ENCODE results near the gene PRRT1.

PRRT1 gene

DNA sequence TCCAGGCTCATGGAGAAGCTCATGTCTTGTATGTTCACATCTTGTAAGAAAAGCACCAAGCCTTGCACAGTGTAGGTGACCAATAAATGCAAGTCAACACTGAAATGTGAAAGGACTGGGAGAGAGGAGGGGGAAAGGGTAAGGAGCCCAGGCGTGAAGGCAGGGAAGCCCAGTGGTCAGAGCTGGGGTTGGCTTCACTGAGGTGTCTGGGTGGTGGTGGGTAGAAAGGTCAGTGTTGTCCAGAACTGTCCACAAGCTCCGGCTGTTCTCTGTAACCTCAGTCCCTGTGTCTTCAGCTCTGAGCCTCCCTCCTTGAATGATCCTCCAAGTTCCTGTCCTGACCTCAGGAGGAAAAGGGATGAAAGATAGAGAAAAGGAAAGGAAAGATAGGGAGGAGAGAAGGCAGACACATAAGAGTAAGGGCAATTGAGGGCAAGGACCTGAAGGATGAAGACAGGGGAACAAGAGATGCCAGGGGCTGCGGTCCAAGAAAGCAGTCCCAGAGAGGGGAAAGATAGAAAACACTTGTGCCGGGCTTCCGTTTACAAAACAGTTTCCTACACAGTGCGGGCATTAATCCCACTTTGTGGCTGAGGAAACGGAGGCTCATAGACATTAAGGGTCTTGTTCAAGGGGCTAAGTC is 40.2 kb downstream of the PRRT1 start:
- TF ChIP-seq, protein P1, sequence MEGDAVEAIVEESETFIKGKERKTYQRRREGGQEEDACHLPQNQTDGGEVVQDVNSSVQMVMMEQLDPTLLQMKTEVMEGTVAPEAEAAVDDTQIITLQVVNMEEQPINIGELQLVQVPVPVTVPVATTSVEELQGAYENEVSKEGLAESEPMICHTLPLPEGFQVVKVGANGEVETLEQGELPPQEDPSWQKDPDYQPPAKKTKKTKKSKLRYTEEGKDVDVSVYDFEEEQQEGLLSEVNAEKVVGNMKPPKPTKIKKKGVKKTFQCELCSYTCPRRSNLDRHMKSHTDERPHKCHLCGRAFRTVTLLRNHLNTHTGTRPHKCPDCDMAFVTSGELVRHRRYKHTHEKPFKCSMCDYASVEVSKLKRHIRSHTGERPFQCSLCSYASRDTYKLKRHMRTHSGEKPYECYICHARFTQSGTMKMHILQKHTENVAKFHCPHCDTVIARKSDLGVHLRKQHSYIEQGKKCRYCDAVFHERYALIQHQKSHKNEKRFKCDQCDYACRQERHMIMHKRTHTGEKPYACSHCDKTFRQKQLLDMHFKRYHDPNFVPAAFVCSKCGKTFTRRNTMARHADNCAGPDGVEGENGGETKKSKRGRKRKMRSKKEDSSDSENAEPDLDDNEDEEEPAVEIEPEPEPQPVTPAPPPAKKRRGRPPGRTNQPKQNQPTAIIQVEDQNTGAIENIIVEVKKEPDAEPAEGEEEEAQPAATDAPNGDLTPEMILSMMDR (IDR thresholded peaks at IDR 0.05): no peak
- TF ChIP-seq ZFX (IDR thresholded peaks at IDR 0.05; ENCODE audit: borderline replicate concordance): no peak
- no peak overlapping the region for H3K27ac ChIP-seq

DNA sequence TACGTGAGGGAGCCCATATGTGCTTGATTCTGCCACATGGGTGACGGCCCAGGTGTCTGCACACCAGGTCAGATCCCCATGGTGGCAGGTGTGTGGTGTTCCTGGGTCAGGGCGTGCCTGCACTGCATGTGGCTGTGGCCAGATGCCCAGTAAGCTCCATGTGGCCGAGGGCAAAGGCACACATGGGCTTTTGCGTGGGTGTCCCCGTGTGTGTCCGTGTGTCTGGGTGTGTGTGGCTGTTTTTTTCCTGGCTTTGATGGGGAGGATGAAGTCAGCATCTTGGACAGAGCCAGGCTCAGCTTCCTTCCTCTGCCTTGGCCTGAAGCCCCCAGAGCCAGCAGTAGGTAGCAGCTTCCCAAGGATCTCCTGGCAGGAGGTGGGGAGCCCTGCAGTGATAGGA is 41.1 kb downstream of the PRRT1 start:
- TF ChIP-seq ZFX (IDR thresholded peaks at IDR 0.05; ENCODE audit: borderline replicate concordance): no peak
- TF ChIP-seq, protein P1 (IDR thresholded peaks at IDR 0.05): no peak

DNA sequence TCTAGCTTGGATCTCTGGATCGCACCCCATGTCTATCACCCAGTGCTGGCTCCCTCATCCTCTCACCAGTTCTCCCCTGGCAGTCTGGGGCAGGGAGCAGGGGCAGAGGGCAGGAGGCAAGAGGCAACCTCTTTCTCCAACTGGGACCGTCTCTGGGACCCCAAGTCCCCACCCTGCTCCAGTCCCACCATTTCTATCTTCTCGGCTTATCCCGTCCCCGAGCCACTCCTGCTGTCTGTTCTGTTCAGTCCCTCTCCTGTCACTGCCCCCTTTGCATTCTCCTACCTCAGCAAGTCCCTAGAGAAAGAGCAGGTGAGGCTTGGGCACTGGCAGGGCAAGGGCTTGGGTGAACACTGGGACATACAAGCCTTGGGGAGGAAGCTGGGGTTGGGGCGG is 42.0 kb downstream of the PRRT1 start:
- TF ChIP-seq ZFX (IDR thresholded peaks at IDR 0.05; ENCODE audit: borderline replicate concordance): no peak
- H3K27ac ChIP-seq: no peak overlapping the region

More for the DNA sequence above, 41.1 kb downstream of the PRRT1 start:
- no peak overlapping the region for H3K27ac ChIP-seq

DNA sequence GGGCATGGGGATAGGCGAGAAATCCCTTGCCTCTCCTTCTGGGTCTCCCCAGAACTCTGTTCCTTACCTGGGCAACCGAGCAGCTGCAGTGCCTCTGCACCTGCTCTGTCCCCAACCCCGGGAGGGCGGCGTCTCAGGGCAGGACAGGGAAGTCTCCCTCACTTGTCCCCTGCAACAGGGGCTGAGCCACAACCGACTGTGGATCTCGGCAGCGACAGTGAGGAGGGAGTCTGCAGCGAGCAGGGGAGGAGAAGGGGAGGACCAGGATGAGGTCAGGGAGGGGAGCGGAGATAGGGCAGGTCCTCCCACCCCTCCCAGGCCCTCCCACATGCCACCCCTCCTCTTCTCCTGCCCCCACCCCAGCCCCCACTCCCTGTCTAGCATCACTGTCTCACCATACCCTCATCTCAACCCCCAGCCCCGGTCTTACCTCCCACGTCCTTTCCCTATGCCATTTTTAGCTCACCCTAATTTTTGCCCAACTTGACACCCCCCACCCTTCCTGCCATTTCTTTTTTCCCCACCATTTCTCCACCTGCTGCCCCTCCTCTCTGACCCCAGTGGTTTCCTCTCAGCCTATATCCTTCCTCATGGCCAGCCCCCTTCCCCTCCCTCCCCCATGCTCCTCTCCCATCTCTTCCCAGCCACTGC is 42.5 kb downstream of the PRRT1 start, which contains the start of gene TNXB:
Gene TNXB (minus strand): TSS at position 225 of the 651 bp plus-strand sequence. CDS start 11,140 bp downstream, outside the sequence.
- H3K27ac ChIP-seq: no peak within 1 kb of the TSS
- no peak for TF ChIP-seq ZFX (IDR thresholded peaks at IDR 0.05; ENCODE audit: borderline replicate concordance)
- TF ChIP-seq, protein P1 (IDR thresholded peaks at IDR 0.05): no peak

DNA sequence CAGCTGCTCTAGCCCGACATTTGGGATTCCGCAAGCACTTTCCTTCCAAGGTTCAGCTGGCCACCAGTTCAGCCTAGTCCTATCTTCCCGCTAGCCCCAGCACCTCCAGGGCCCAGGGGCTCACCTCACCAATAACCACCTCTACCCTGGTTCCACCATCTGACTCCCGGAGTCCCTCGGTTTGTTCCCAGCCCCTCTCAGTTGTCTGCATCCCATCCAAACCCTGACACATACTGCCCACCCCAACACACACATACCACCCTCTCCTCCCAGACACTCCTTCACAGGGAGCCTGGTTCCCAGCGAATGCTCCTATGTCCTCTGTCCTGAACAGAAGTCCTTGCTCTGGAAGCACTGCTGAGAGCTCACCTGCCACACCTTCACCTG is 43.0 kb downstream of the PRRT1 start:
- H3K27ac ChIP-seq: no peak overlapping the region
- TF ChIP-seq, protein P1 (IDR thresholded peaks at IDR 0.05): no peak
- TF ChIP-seq ZFX (IDR thresholded peaks at IDR 0.05; ENCODE audit: borderline replicate concordance): no peak

DNA sequence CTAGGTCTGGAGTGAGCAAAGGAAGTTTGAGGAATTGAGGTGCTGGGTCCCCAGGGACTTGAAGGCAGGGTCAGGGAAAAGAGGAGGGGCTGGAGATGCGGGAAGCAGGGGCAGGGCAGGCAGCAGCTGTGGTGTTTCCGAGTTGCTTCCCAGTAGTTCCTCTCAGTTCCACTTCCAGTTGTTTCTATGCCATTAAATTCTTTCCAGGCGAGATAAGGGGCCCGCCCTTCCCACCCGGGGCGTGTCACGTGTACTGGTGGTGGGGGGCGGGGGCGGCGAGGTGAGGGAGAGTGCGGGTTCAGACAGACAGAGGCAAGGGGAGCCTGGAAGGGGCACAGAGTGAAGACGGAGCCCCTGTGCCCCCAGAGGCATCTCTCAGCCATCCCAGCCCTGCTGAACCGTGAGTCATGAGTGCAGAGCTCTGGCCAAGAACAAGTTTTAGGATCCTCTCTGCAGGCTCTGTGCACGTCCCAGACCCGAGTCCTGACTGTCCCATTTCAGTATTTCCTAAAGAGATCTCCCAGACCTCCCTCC is 43.6 kb downstream of the PRRT1 start:
- TF ChIP-seq, protein P1 (IDR thresholded peaks at IDR 0.05): no peak
- TF ChIP-seq ZFX (IDR thresholded peaks at IDR 0.05; ENCODE audit: borderline replicate concordance): no peak
- no peak overlapping the region for H3K27ac ChIP-seq

DNA sequence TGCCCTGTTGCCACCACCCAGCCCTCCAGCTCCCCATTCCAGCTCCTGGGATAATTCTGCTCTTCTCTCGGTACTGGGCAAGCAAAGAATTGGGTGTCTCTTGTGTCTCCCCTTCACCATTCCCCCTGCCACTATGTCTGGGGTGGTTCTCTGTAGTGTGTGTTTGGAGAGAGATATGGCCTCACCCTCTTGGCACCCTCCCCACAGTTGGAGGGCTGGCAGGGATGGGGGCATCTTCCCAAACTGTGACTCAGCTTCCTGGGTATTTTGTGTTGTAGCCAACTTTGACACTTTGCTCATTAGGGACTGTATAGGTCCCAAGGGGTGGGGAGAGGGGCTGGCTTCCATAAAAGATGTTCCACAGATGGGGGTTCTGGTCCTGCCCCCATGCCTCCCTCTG is 44.3 kb downstream of the PRRT1 start:
- TF ChIP-seq, protein P1 (IDR thresholded peaks at IDR 0.05): no peak
- H3K27ac ChIP-seq: no peak overlapping the region

Data from 22Rv1 (cell line).